Upper lobe of left lung (tissue), 4 donors: ENCODE measurements around the gene TMEM176B.

ENCODE experiments used
- CTCF ChIP-seq, 6 experiments: fragments of 450-650 bp in 4 of 6; fragments of 200-600 bp in 2 of 6; sonication (generic) in 2 of 6; IDR thresholded peaks; one replicate each; pipeline ENCODE4 v1.5.1; 2016 to 2019; ENCODE audit warnings: antibody characterized with exemption in 6 of 6
- EP300 ChIP-seq, 4 donors: sonication (generic); formaldehyde crosslinking; IDR thresholded peaks; one replicate each; pipeline ENCODE4 v1.5.1; 2017; ENCODE audit warnings: antibody characterized with exemption in 4 of 4, control low read depth in 2 of 4
- POLR2A ChIP-seq, 4 donors: fragments of 450-650 bp; IDR thresholded peaks; one replicate each; pipeline ENCODE4 v1.5.1; 2016 to 2017; ENCODE audit warnings: antibody characterized with exemption in 4 of 4, mild to moderate bottlenecking in 2 of 4
- POLR2AphosphoS5 ChIP-seq, 2 donors: sonication (generic); formaldehyde crosslinking; IDR thresholded peaks; one replicate each; pipeline ENCODE4 v1.5.1; 2017; ENCODE audit warnings: antibody characterized with exemption in 2 of 2

DNA sequence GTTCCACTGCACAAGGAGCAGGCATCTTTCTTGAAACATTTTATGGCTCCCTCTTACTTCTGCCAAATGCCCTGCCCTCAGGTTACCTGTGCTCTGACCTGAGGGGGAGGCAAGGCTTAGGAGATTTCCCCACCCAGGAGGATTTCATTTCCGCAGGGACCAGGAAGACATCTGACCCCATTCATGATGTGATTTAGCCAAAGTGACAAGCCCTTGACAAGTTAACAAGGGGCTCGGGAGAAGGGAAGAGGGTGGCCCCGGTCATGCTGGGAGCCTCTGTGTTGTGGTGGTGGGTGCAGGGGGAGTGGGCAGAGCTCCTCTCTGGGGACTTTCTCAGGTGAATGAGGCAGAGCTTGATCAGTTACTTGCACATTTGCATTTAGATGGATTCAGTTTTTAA, 44.0 kb downstream of the TMEM176B start:
- no peak for TF ChIP-seq CTCF (IDR thresholded peaks at IDR 0.05)
- no peak for TF ChIP-seq POLR2A (IDR thresholded peaks at IDR 0.05)
- TF ChIP-seq POLR2AphosphoS5 (IDR thresholded peaks at IDR 0.05), result no peak
- TF ChIP-seq EP300 (IDR thresholded peaks at IDR 0.05), result no peak
